Activated T-helper 9 cell treated with anti-CD3 and anti-CD28 coated beads, Interleukin-2, amount 50 U/mL, for 16 hours (primary cell): Measurements from ENCODE around the gene LYRM4.

Source experiments
- DNase-seq: peaks from one replicate; pipeline ENCODE4 v3.0.0-alpha.2; 2020; ENCODE audit warnings: low read depth

Gene LYRM4

GRCh38 chr6:5098501-5099270 lies 162.1 kb downstream of the LYRM4 start:
- DNase-seq = no peak

DNA sequence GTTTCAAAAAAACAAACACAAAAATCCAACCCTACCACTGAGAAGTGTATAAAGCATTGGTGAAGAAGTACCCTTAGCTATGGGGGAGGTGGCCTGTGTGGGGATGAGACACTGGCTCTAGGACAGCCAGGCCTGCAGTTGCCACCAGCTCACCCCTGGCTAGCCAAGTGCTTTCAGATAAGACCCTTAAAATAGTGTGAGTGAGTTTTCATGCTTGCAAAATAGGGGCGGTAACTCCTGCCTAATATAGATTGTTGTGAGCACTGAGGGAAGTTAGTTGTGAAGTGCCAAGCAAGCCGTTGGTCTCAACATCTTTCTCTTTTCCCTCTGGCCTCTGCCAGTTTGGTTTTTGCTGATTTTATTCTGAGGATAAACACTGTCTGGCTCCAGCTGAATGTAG lies 164.3 kb downstream of the LYRM4 start:
- no peak for DNase-seq

DNA sequence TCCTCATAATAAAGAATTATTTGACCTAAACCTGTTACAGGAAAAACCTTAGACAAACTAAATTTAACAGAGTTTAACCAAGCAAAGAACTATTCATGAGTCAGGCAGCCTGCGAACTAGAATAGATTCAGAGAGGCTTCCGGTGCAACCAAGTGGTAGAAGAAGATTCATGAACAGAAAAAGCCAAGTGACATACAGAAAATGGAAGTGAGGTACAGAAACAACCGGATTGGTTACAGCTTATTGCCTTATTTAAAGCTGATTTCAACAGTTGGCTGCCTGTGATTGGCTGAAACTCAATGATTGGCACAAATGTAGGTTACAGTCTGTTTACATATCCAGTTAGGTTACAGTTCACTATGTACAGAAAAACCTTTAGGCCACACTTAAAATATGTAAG lies 165.5 kb downstream of the LYRM4 start:
- no peak for DNase-seq

DNA sequence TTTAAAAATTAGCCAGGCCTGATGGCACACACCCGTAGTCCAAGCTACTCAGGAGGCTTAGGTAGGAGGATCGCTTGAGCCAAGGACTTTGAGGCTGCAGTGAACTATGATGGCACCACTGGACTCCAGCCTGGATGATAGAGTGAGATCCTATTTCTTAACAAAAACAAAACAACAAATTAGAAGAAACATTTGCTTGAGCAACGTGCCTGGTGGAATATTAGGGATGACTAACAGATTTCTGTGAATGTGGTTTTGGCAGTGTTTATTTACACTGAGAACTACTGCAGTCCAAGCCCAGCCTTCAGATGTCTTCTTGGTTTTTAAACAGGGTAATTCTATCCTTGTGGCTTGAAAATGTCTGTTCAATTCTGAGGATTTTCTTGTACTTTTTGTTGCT lies 166.4 kb downstream of the LYRM4 start:
- DNase-seq = no peak

DNA sequence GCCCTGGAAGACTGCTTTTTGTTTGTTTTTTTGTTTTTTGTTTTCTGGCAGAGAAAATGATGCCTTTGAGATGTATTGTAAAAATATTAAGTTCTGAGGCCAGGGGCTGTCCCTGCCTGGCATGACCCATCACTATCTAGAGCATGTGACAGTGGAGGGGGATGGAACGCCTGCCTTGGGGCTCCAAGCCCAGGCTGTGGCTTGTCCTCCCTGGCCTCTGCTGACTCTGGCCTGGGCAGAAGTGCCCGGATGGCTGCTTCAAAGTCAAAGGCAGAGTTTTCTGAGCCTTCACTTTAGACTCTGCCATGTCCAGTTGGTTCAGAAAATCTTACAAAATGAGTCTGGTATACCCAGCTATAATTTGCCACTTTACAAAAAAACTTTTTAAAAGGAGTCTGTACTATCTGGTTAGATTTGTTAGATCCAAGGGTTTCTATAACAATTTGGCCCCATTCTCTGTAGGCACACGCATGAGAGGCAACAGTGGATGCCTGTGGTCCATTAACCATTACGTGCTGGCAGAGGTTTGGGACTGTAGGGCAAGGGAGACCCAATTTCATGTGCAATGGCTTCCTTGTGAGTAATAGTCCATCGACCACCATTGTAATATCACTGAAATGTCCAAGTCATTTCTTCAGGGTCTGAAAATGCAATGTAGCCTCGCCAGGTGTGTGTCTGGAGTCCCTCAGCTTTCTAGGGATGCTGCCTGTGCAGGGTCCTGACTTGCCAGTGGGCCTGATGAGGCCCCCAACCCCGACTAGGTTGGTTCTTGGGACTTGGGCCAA lies 167.3 kb downstream of the LYRM4 start:
- DNase-seq = no peak

- no peak for DNase-seq
Observed at GRCh38 chr6:5091210-5092069, 169.3 kb downstream of the LYRM4 start.

- DNase-seq = no peak
Observed at GRCh38 chr6:5090603-5091002, 170.1 kb downstream of the LYRM4 start.

GRCh38 chr6:5089481-5090438 lies 171.0 kb downstream of the LYRM4 start:
- no peak for DNase-seq

- no peak for DNase-seq
Observed at GRCh38 chr6:5088780-5089179, 172.0 kb downstream of the LYRM4 start.

DNA sequence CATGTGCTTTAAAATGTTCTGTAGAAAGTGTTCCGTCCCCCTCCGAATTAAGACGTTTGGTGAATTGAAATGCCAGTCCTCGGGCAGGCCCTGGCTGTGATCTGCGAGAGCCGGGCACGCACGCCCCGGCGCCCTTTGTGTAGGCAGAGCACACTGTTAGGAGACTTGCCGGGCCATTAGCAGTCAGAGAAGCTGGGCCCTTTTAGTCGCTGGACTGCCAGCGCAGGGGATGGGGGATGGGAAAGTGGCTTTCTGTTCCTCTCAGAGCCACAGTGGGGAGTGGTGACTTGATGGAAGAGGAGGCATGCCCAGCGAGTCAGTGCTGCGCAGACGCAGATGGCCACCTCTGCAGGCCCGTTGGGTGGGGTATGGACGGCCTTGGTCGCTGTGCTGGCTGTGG lies 173.4 kb downstream of the LYRM4 start:
- DNase-seq = no peak

GRCh38 chr6:5086294-5086890 lies 174.4 kb downstream of the LYRM4 start:
- no peak for DNase-seq

DNA sequence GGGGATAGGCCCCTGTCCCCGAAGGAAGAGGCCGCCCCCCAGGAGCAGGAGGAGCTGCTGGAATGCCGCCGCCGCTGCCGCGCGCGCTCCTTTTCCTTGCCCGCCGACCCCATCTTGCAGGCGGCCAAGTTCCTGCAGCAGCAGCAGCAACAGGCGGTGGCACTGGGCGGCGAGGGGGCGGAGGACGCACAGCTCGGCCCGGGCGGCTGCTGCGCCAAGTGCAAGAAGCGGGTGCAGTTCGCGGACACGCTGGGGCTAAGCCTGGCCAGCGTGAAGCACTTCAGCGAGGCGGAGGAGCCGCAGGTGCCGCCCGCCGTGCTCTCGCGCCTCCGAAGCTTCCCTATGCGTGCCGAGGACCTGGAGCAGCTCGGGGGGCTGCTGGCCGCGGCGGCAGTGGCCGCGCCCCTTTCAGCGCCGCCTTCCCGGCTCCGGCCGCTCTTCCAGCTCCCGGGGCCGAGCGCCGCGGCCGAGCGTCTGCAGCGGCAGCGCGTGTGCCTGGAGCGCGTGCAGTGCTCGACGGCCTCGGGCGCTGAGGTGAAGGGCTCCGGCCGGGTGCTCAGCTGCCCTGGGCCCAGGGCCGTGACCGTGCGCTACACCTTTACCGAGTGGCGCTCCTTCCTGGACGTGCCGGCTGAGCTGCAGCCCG lies 175.0 kb downstream of the LYRM4 start:
- DNase-seq = no peak

GRCh38 chr6:5084781-5085647 lies 175.7 kb downstream of the LYRM4 start, which contains the start of gene PPP1R3G:
TSS of gene PPP1R3G (plus strand) at chr6:5085341. CDS start at chr6:5085486, 145 bp downstream.
- DNase-seq = no peak

DNA sequence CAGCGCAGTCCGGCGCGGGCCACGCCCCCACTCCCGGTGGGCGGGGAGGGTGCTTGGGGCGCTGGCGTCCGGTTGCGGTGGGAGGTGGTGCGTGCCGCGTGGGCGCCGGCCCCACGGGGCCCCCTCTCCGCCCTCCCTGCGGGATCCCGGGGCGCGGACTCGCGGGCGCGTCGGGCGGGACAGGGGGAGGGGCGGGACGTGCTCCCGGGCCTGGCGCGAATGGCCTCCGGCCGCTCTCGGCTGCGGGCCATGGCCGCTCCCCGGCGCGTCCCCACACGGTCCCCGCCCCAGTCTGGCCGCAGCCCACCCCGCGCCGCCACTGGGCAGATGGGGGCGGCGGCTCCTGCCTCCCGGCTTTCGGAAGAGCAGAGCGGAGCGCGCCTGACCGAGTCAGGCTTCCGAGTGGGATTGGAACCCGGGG lies 176.4 kb downstream of the LYRM4 start:
- DNase-seq = no peak

DNA sequence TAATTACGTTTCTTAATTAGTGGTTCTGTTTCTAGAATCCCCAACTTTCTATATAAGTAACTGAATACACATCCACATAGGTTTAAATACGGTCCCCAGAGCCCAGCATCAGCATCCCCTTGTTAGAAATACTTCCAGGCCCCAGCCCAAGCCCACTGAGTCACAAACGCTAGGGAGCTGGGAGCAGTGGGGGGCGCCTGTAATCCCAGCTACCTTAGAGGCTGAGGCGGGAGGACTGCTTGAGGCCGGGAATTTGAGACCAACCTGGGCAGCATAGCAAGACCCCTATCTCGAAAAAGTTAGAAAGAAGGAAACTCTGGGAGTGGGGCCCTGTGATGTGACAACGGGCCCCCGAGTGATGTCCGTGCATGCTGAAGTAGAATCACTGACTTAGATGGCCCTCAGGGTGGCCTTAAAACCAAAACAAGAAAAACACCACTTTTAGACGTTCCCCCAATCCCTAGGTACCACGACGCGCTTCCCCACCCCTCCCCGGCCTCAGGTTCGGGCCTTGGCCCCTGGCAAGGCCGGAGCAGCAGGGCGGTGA lies 176.9 kb downstream of the LYRM4 start:
- DNase-seq = no peak

- DNase-seq = no peak
Observed at GRCh38 chr6:5083307-5083583, 177.5 kb downstream of the LYRM4 start.

GRCh38 chr6:5082487-5083306 lies 178.1 kb downstream of the LYRM4 start:
- DNase-seq = no peak

DNA sequence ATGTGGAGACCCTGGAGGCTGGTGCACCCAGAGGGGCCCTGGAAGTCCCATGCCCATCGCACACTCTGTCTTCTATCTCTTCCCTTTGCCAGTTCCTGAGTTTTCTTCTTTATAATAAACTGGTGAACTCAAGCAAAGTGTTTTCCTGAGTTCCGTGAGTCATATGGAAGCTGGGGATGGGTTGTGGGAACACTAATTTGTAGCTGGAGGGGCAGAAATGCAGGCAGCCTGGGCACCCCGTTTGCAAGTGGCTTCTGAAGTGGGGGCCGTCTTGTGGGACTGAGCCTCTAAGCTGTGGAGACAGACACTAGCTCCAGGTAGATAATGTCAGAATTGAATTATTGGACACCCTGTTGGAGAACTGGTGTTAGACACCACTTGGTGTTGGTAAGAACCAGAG lies 178.8 kb downstream of the LYRM4 start:
- no peak for DNase-seq
